Keratinocyte (primary cell): ENCODE measurements around the gene MICAL3. TPM values are rescaled to one million over a fixed set of nuclear protein-coding genes. Genes with fewer than 3 reads are reported as not detected.

Experiments
- DNase-seq: peaks from one replicate; pipeline ENCODE4 v3.0.0-alpha.2; 2011; ENCODE audit warnings: low read depth, missing footprints, low spot score
- FAIRE-seq: peaks from 2 replicates; lab custom pipeline; 2011; peaks lifted over from hg19 to GRCh38; lab: Jason Lieb, UNC
- H2AFZ ChIP-seq: 2 replicates; pipeline ENCODE4 v1.6.0; 2012; ENCODE audit warnings: low read length, control low read depth, inconsistent platforms; ENCODE audit not compliant: control insufficient read depth
- H3K27ac ChIP-seq: 2 replicates; pipeline ENCODE4 v1.5.1; 2011; ENCODE audit warnings: low read length; ENCODE audit not compliant: control insufficient read depth, insufficient read depth
- H3K27me3 ChIP-seq: 3 replicates; pipeline ENCODE4 v1.6.0; 2011; ENCODE audit warnings: low read length; ENCODE audit not compliant: control insufficient read depth, insufficient read depth; ENCODE audit errors: extremely low read depth
- H3K36me3 ChIP-seq, 2 experiments: 2 replicates in 1 of 2; 3 replicates in 1 of 2; pipeline ENCODE4 v1.5.1; 2011; ENCODE audit warnings: low read length in 2 of 2, mild to moderate bottlenecking in 1 of 2; ENCODE audit not compliant: control insufficient read depth in 2 of 2, insufficient read depth in 2 of 2; ENCODE audit errors: extremely low read depth in 1 of 2
- H3K4me1 ChIP-seq: 3 replicates; pipeline ENCODE4 v1.5.1; 2011; ENCODE audit warnings: low read length; ENCODE audit not compliant: control insufficient read depth, insufficient read depth; ENCODE audit errors: extremely low read depth
- H3K4me2 ChIP-seq: 3 replicates; pipeline ENCODE4 v1.6.0; 2011; ENCODE audit warnings: low read depth, low read length; ENCODE audit not compliant: control insufficient read depth, insufficient read depth; ENCODE audit errors: extremely low read depth
- H3K4me3 ChIP-seq, 3 experiments: fragments of 200-600 bp in 1 of 3; sonication (generic) in 1 of 3; 2 replicates in 2 of 3; 3 replicates in 1 of 3; pipeline ENCODE4 v1.5.1; 2011 to 2016; ENCODE audit warnings: low read length in 3 of 3, mild to moderate bottlenecking in 3 of 3, control low read depth in 2 of 3, inconsistent platforms in 1 of 3, low read depth in 1 of 3, mixed read lengths in 1 of 3, mixed run types in 1 of 3, moderate library complexity in 1 of 3; ENCODE audit not compliant: control insufficient read depth in 2 of 3, insufficient read depth in 2 of 3; ENCODE audit errors: extremely low read depth in 1 of 3
- H3K79me2 ChIP-seq: 2 replicates; pipeline ENCODE4 v1.6.0; 2012; ENCODE audit warnings: low read length; ENCODE audit not compliant: control insufficient read depth, insufficient read depth
- H3K9ac ChIP-seq: 3 replicates; pipeline ENCODE4 v1.6.0; 2011; ENCODE audit warnings: low read length; ENCODE audit not compliant: control insufficient read depth, insufficient read depth; ENCODE audit errors: extremely low read depth
- H3K9me1 ChIP-seq: 3 replicates; pipeline ENCODE4 v1.6.0; 2011; ENCODE audit warnings: low read length; ENCODE audit not compliant: control insufficient read depth, insufficient read depth; ENCODE audit errors: extremely low read depth
- H3K9me3 ChIP-seq: 2 replicates; pipeline ENCODE4 v1.5.1; 2012; ENCODE audit warnings: low read depth, low read length; ENCODE audit not compliant: control insufficient read depth
- H4K20me1 ChIP-seq: 3 replicates; pipeline ENCODE4 v1.6.0; 2011; ENCODE audit warnings: low read length; ENCODE audit not compliant: control insufficient read depth, insufficient read depth; ENCODE audit errors: extremely low read depth
- CTCF ChIP-seq, 3 experiments: IDR thresholded peaks in 1 of 3; conservative IDR thresholded peaks in 1 of 3; optimal IDR thresholded peaks in 1 of 3; 2 replicates in 2 of 3; 3 replicates in 1 of 3; pipeline versions ENCODE3 to v1.5.1; 2011; ENCODE audit warnings: low read length in 3 of 3, mild to moderate bottlenecking in 3 of 3, moderate library complexity in 2 of 3, control low read depth in 1 of 3, inconsistent platforms in 1 of 3; ENCODE audit not compliant: insufficient read depth in 2 of 3; ENCODE audit errors: extremely low read depth in 1 of 3
- EZH2 ChIP-seq: IDR thresholded peaks from one replicate; pipeline ENCODE4 v1.6.1; 2012; ENCODE audit warnings: inconsistent platforms, mild to moderate bottlenecking, low read length, moderate library complexity
- dilution Hi-C: fragments of 300-500 bp; cut with MboI; formaldehyde crosslinking; loops from one replicate; pipeline ENCODE4 v1.7.0; 2020; ENCODE audit warnings: low sequenced_read_pairs; ENCODE audit not compliant: extremely low pct_ligation_motif_present
- polyA plus RNA-seq, 5 experiments: library from polyadenylated mRNA; depleted of rRNA in 3 of 5; stranded (reverse) in 3 of 5; stranded (forward) in 1 of 5; unstranded in 1 of 5; fragments of >200 nt; gene quantifications; 1 replicate in 1 of 5; 2 replicates in 3 of 5; 3 replicates in 1 of 5; pipeline versions ENCODE4 v1.2.1 to v1.2.3, GENCODE V29; 2011 to 2012; ENCODE audit warnings: missing spikeins in 2 of 5, low read depth in 1 of 5, low replicate concordance in 1 of 5

MICAL3 gene
- polyA plus RNA-seq, 1 donor (not counting 4 experiments of a cell fraction or from before 2014, with no cell fraction given): 27.9 TPM

- H3K9ac ChIP-seq: no peak overlapping the region
- H3K4me1 ChIP-seq: peaks cover 13% of the 10 kb centered on the region
- no peak overlapping the region for H3K4me3 ChIP-seq
- H3K27me3 ChIP-seq: peaks cover 2% of the 10 kb centered on the region
- H3K9me1 ChIP-seq: no peaks in the 10 kb centered on the region
- dilution Hi-C loops: no loop called here
- peaks cover 13% of the 10 kb centered on the region for H3K79me2 ChIP-seq
- no peak overlapping the region for H2AFZ ChIP-seq
- H3K27ac ChIP-seq: no peak overlapping the region
- DNase-seq: no peak
- TF ChIP-seq CTCF (optimal IDR thresholded peaks at IDR 0.05 in 1 of 3, IDR thresholded peaks at IDR 0.05 in 1 of 3, conservative IDR thresholded peaks at IDR 0.05 in 1 of 3; ENCODE audit: extremely low read depth in 1 of 3, insufficient read depth in 2 of 3, low read length in 3 of 3) (no peak), EZH2 (no peak)
- no peaks in the 10 kb centered on the region for H3K9me3 ChIP-seq
- H3K4me2 ChIP-seq: no peak overlapping the region
- H4K20me1 ChIP-seq: peaks cover 13% of the 10 kb centered on the region
- no peaks in the 10 kb centered on the region for H3K36me3 ChIP-seq
- FAIRE-seq: no peak
Measured at GRCh38 chr22:17769716-17770082, 254.7 kb downstream of the MICAL3 start.

GRCh38 chr22:17769013-17769715 is 255.2 kb downstream of the MICAL3 start:
- H3K9me1 ChIP-seq: no peaks in the 10 kb centered on the region
- no peak for FAIRE-seq
- H3K79me2 ChIP-seq: peaks cover 13% of the 10 kb centered on the region
- no peaks in the 10 kb centered on the region for H3K36me3 ChIP-seq
- H2AFZ ChIP-seq: no peak overlapping the region
- H3K9ac ChIP-seq: no peak overlapping the region
- no peak for TF ChIP-seq CTCF (optimal IDR thresholded peaks at IDR 0.05 in 1 of 3, IDR thresholded peaks at IDR 0.05 in 1 of 3, conservative IDR thresholded peaks at IDR 0.05 in 1 of 3; ENCODE audit: extremely low read depth in 1 of 3, insufficient read depth in 2 of 3, low read length in 3 of 3)
- no peak for TF ChIP-seq EZH2
- dilution Hi-C loops: no loop called here
- no peak overlapping the region for H3K4me2 ChIP-seq
- no peak overlapping the region for H3K27ac ChIP-seq
- H3K9me3 ChIP-seq: no peaks in the 10 kb centered on the region
- H4K20me1 ChIP-seq: peaks cover 13% of the 10 kb centered on the region
- no peak for DNase-seq
- H3K4me3 ChIP-seq: no peak overlapping the region
- H3K4me1 ChIP-seq: peaks cover 13% of the 10 kb centered on the region
- H3K27me3 ChIP-seq: no peaks in the 10 kb centered on the region
